GM12874 (cell line): Measurements from ENCODE around the gene CEP85.

Source experiments
- TF ChIP-seq, protein P1 (sequence below): IDR thresholded peaks from 2 replicates; pipeline ENCODE4 v1.5.1; 2011; ENCODE audit warnings: low read depth, mild to moderate bottlenecking, control low read depth, low read length, moderate library complexity; ENCODE audit not compliant: insufficient read depth

Gene CEP85

DNA sequence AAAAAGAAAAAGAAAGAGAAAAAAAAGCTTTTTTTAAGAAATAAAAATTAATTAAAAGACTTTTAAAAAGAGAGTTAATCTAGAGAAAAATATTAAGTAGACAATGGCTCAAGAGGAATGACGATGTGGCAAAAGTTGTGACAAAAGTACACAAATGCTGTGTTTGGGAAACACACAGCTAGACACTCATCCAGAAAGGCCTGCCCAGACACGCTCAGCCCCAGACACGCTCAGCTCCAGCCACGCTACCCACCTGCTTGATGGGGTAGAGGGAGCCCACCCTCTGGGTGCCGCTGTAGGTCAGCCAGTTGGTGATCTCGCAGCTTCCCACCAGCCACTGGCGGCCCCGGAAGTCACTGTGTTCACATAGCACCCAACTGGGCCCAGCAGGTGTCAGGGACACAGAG lies 94.0 kb downstream of the CEP85 start:
- TF ChIP-seq, protein P1, sequence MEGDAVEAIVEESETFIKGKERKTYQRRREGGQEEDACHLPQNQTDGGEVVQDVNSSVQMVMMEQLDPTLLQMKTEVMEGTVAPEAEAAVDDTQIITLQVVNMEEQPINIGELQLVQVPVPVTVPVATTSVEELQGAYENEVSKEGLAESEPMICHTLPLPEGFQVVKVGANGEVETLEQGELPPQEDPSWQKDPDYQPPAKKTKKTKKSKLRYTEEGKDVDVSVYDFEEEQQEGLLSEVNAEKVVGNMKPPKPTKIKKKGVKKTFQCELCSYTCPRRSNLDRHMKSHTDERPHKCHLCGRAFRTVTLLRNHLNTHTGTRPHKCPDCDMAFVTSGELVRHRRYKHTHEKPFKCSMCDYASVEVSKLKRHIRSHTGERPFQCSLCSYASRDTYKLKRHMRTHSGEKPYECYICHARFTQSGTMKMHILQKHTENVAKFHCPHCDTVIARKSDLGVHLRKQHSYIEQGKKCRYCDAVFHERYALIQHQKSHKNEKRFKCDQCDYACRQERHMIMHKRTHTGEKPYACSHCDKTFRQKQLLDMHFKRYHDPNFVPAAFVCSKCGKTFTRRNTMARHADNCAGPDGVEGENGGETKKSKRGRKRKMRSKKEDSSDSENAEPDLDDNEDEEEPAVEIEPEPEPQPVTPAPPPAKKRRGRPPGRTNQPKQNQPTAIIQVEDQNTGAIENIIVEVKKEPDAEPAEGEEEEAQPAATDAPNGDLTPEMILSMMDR = no peak
